Measurements from ENCODE around the gene LRRN4.

GRCh38 chr20:5990946-5991345 lies 62.9 kb downstream of the LRRN4 start:
- TF ChIP-seq POLR2A (IDR thresholded peaks at IDR 0.05) (no peak), CTCF (IDR thresholded peaks at IDR 0.05) (no peak)
